KMS-11 (cell line): Measurements from ENCODE around the gene U2AF1L4.

Experiments
- H2AFZ ChIP-seq: fragments of 200-600 bp; sonication (generic); 2 replicates; pipeline ENCODE4 v1.6.1; 2016; ENCODE audit warnings: antibody characterized with exemption, mixed run types, low read depth
- H3K27ac ChIP-seq: fragments of 200-600 bp; sonication (generic); 2 replicates; pipeline ENCODE4 v1.6.1; 2016; ENCODE audit warnings: mild to moderate bottlenecking, mixed run types
- H3K27me3 ChIP-seq: fragments of 200-600 bp; sonication (generic); 2 replicates; pipeline ENCODE4 v1.6.1; 2017; ENCODE audit warnings: mild to moderate bottlenecking, low read depth, mixed run types, moderate library complexity; ENCODE audit not compliant: insufficient read depth
- H3K36me3 ChIP-seq: fragments of 200-600 bp; sonication (generic); 2 replicates; pipeline ENCODE4 v1.6.1; 2017; ENCODE audit warnings: mild to moderate bottlenecking, mixed run types; ENCODE audit not compliant: insufficient read depth
- H3K4me1 ChIP-seq: fragments of 200-600 bp; sonication (generic); 2 replicates; pipeline ENCODE4 v1.6.1; 2016; ENCODE audit warnings: mild to moderate bottlenecking, low read depth, mixed run types; ENCODE audit not compliant: poor library complexity, severe bottlenecking
- H3K4me2 ChIP-seq: fragments of 200-600 bp; sonication (generic); 2 replicates; pipeline ENCODE4 v1.7.0; 2016; ENCODE audit warnings: mild to moderate bottlenecking, mixed run types
- H3K4me3 ChIP-seq: fragments of 200-600 bp; sonication (generic); IDR thresholded peaks from 2 replicates; pipeline ENCODE4 v1.6.1; 2017; ENCODE audit warnings: low read depth, low read length, mixed read lengths; ENCODE audit not compliant: insufficient read depth
- H3K79me2 ChIP-seq: fragments of 200-600 bp; sonication (generic); 2 replicates; pipeline ENCODE4 v1.6.1; 2016; ENCODE audit warnings: low read depth, mixed run types; ENCODE audit not compliant: insufficient read depth
- H3K9ac ChIP-seq: fragments of 200-600 bp; sonication (generic); 2 replicates; pipeline ENCODE4 v1.6.1; 2016; ENCODE audit warnings: mild to moderate bottlenecking, mixed run types
- H4K20me1 ChIP-seq: fragments of 200-600 bp; sonication (generic); 2 replicates; pipeline ENCODE4 v1.6.1; 2016; ENCODE audit warnings: mild to moderate bottlenecking, mixed run types; ENCODE audit not compliant: insufficient read depth
- TF ChIP-seq, protein P1 (sequence below): fragments of 200-600 bp; sonication (generic); conservative IDR thresholded peaks from 2 replicates; pipeline ENCODE4 v1.6.1; 2017; ENCODE audit warnings: low read depth, mild to moderate bottlenecking, antibody characterized with exemption, low read length, moderate library complexity, mixed read lengths

The U2AF1L4 gene

DNA sequence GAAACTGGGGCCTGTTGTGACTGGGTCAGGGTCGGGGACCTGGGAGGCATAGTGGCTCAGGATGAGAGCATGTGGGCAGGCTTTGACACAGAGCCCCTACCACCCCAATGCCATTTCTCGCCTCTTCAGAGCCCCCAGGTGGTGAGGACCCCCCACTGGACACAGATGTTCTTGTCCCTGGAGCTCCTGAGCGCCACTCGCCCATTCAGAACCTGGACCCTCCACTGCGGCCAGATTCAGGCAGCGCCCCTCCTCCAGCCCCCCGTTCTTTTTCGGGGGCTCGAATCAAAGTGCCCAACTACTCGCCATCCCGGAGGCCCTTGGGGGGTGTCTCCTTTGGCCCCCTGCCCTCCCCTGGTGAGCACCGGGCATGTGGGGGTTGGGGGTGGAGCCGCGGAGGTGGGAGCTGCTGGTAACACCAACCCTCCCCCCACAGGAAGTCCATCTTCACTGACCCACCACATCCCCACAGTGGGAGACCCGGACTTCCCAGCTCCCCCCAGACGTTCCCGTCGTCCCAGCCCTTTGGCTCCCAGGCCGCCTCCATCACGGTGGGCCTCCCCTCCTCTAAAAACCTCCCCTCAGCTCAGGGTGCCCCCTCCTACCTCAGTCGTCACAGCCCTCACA lies 13.3 kb downstream of the U2AF1L4 start:
- no peak overlapping the region for H2AFZ ChIP-seq
- TF ChIP-seq, protein P1, sequence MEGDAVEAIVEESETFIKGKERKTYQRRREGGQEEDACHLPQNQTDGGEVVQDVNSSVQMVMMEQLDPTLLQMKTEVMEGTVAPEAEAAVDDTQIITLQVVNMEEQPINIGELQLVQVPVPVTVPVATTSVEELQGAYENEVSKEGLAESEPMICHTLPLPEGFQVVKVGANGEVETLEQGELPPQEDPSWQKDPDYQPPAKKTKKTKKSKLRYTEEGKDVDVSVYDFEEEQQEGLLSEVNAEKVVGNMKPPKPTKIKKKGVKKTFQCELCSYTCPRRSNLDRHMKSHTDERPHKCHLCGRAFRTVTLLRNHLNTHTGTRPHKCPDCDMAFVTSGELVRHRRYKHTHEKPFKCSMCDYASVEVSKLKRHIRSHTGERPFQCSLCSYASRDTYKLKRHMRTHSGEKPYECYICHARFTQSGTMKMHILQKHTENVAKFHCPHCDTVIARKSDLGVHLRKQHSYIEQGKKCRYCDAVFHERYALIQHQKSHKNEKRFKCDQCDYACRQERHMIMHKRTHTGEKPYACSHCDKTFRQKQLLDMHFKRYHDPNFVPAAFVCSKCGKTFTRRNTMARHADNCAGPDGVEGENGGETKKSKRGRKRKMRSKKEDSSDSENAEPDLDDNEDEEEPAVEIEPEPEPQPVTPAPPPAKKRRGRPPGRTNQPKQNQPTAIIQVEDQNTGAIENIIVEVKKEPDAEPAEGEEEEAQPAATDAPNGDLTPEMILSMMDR, result no peak
- H3K9ac ChIP-seq, result no peak overlapping the region
- H4K20me1 ChIP-seq, result no peaks in the 10 kb centered on the region
- peaks cover 1% of the 10 kb centered on the region for H3K4me1 ChIP-seq
- H3K27ac ChIP-seq, result no peak overlapping the region
- H3K4me2 ChIP-seq, result no peak overlapping the region
- 0 out of 2 replicates have a peak, but pooled peaks cover 5% of the 10 kb centered on the region for H3K36me3 ChIP-seq
- H3K27me3 ChIP-seq, result no peaks in the 10 kb centered on the region
- H3K79me2 ChIP-seq, result no peaks in the 10 kb centered on the region
- H3K4me3 ChIP-seq, result no peak overlapping the region

DNA sequence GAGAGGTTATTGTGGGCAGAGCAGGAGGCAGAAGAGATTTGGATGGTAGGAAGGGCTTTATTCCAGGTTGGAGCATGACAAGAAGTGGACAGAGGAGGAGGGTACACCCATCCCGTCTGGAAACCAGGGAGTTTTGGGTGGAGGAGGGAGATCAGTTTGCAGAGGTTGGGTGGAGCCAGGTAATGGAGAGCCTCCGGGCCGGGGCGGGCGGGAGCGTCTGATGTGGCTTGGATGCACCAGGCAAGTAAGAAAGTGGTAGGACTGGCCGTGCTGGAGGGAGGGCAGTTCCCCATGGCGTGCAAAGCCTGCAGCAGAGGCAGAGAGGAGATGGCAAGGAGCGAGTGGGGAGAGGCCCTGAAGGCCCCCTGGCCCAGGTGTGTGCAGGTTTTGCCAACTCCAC lies 13.9 kb downstream of the U2AF1L4 start:
- no peak overlapping the region for H3K27ac ChIP-seq
- no peaks in the 10 kb centered on the region for H3K4me1 ChIP-seq
- no peak overlapping the region for H3K4me2 ChIP-seq
- TF ChIP-seq, protein P1, result no peak
- no peak overlapping the region for H3K4me3 ChIP-seq
- H3K9ac ChIP-seq, result no peak overlapping the region
- H3K79me2 ChIP-seq, result 0 out of 2 replicates have a peak, but pooled peaks cover under 1% of the 10 kb centered on the region
- no peak overlapping the region for H2AFZ ChIP-seq
- 0 out of 2 replicates have a peak, but pooled peaks cover 5% of the 10 kb centered on the region for H3K36me3 ChIP-seq
- no peaks in the 10 kb centered on the region for H4K20me1 ChIP-seq
- H3K27me3 ChIP-seq, result no peaks in the 10 kb centered on the region

DNA sequence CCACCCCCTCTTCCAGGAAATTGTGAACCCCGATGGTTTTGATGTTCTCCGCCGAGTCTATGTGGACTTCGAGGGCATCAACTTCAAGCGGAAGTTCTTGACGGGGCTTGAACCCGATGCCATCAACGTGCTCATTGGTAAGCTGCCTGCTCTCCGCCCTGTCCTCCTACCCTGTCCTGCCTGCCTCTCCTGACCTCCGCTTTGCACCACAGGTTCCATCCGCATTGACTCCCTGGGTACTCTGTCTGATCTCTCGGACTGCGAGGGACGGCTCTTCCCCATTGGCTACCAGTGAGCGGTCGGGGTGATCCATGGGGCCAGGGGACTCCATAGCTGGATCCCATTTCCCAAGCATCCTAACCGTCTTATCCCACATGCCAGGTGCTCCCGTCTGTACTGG lies 14.9 kb downstream of the U2AF1L4 start:
- H3K36me3 ChIP-seq, result 0 out of 2 replicates have a peak, but pooled peaks cover 5% of the 10 kb centered on the region
- H3K27ac ChIP-seq, result no peak overlapping the region
- H3K4me3 ChIP-seq, result no peak overlapping the region
- H3K27me3 ChIP-seq, result no peaks in the 10 kb centered on the region
- H3K9ac ChIP-seq, result no peak overlapping the region
- no peak overlapping the region for H3K4me2 ChIP-seq
- 0 out of 2 replicates have a peak, but pooled peaks cover 3% of the 10 kb centered on the region for H3K79me2 ChIP-seq
- TF ChIP-seq, protein P1, result no peak
- H2AFZ ChIP-seq, result no peak overlapping the region
- H3K4me1 ChIP-seq, result no peaks in the 10 kb centered on the region
- no peaks in the 10 kb centered on the region for H4K20me1 ChIP-seq

DNA sequence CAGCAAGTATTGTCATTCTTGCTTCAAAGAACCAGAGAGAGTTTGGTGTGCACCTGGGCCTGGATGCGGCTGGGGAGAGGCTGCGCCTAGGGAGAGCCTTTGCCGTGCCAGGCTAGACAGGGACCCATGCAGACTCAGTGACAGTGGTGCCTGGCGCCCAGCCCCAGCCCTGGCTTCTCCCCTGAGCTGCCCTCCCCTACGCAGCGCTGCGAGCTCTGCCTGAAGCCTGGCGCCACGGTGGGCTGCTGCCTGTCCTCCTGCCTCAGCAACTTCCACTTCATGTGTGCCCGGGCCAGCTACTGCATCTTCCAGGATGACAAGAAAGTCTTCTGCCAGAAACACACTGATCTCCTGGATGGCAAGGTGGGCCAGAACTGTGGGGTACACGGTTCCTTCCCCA lies 15.5 kb downstream of the U2AF1L4 start:
- TF ChIP-seq, protein P1, result no peak
- Histone ChIP-seq H3K79me2 (0 out of 2 replicates have a peak, but pooled peaks cover 3% of the 10 kb centered on the region), H3K4me1 (no peaks in the 10 kb centered on the region), H3K4me2 (no peak overlapping the region), H3K36me3 (peaks cover 5% of the 10 kb centered on the region; the same call in 1 of the 2 replicates), H4K20me1 (no peaks in the 10 kb centered on the region), H3K27ac (no peak overlapping the region), H2AFZ (no peak overlapping the region), H3K9ac (no peak overlapping the region), H3K27me3 (no peaks in the 10 kb centered on the region), H3K4me3 (no peak overlapping the region)
